ENCODE results near the gene JSRP1.
A peak's percentile ranks its signal among the peaks of the same experiment; 100 is the strongest.

The JSRP1 gene

GRCh38 chr19:2255112-2255845 is 938 bp downstream of the JSRP1 start:
- Histone ChIP-seq H3K36me3 (ENCODE audit: control insufficient read depth, insufficient read depth, low read length) (no peaks in the 10 kb centered on the region), H3K9ac (no peak overlapping the region), H3K79me2 (no peaks in the 10 kb centered on the region), H3K27me3 (ENCODE audit: control insufficient read depth, insufficient read depth, low read length) (peaks cover 12% of the 10 kb centered on the region), H2AFZ (no peak overlapping the region), H3K4me2 (ENCODE audit: low read length) (no peak overlapping the region), H3K4me1 (no peaks in the 10 kb centered on the region), H3K27ac (no peak overlapping the region), H3K9me3 (ENCODE audit: control insufficient read depth, low read length) (no peaks in the 10 kb centered on the region), H3K4me3 (ENCODE audit: low read depth, low read length) (no peak overlapping the region)
- TF ChIP-seq CTCF (IDR thresholded peaks at IDR 0.05): no peak

- Histone ChIP-seq H3K4me1 (no peaks in the 10 kb centered on the region), H2AFZ (no peak overlapping the region), H3K27ac (no peak overlapping the region), H3K4me2 (ENCODE audit: low read length) (no peak overlapping the region), H3K27me3 (ENCODE audit: control insufficient read depth, insufficient read depth, low read length) (peaks cover 14% of the 10 kb centered on the region), H3K9me3 (ENCODE audit: control insufficient read depth, low read length) (no peaks in the 10 kb centered on the region), H3K36me3 (ENCODE audit: control insufficient read depth, insufficient read depth, low read length) (no peaks in the 10 kb centered on the region), H3K79me2 (no peaks in the 10 kb centered on the region), H3K9ac (no peak overlapping the region), H3K4me3 (ENCODE audit: low read depth, low read length) (no peak overlapping the region)
- TF ChIP-seq CTCF (IDR thresholded peaks at IDR 0.05): peak; percentile 21
Observed at GRCh38 chr19:2254064-2254872, 1.9 kb downstream of the JSRP1 start.

- no peak overlapping the region for H3K4me2 ChIP-seq (ENCODE audit: low read length)
- no peak overlapping the region for H2AFZ ChIP-seq
- H3K36me3 ChIP-seq (ENCODE audit: control insufficient read depth, insufficient read depth, low read length): no peaks in the 10 kb centered on the region
- no peak overlapping the region for H3K9ac ChIP-seq
- H3K9me3 ChIP-seq (ENCODE audit: control insufficient read depth, low read length): no peaks in the 10 kb centered on the region
- no peak overlapping the region for H3K27ac ChIP-seq
- peaks cover 14% of the 10 kb centered on the region for H3K27me3 ChIP-seq (ENCODE audit: control insufficient read depth, insufficient read depth, low read length)
- no peak for TF ChIP-seq CTCF (IDR thresholded peaks at IDR 0.05)
- H3K4me1 ChIP-seq: no peaks in the 10 kb centered on the region
- H3K79me2 ChIP-seq: no peaks in the 10 kb centered on the region
- H3K4me3 ChIP-seq (ENCODE audit: low read depth, low read length): no peak overlapping the region
Observed at GRCh38 chr19:2253106-2254063, 2.8 kb downstream of the JSRP1 start.

GRCh38 chr19:2252797-2253105 is 3.5 kb downstream of the JSRP1 start:
- H3K4me3 ChIP-seq (ENCODE audit: low read depth, low read length): no peak overlapping the region
- H3K27me3 ChIP-seq (ENCODE audit: control insufficient read depth, insufficient read depth, low read length): peaks cover 14% of the 10 kb centered on the region
- H3K9ac ChIP-seq: no peak overlapping the region
- no peak overlapping the region for H2AFZ ChIP-seq
- no peaks in the 10 kb centered on the region for H3K36me3 ChIP-seq (ENCODE audit: control insufficient read depth, insufficient read depth, low read length)
- H3K4me1 ChIP-seq: no peaks in the 10 kb centered on the region
- no peak for TF ChIP-seq CTCF (IDR thresholded peaks at IDR 0.05)
- no peaks in the 10 kb centered on the region for H3K9me3 ChIP-seq (ENCODE audit: control insufficient read depth, low read length)
- H3K27ac ChIP-seq: no peak overlapping the region
- H3K4me2 ChIP-seq (ENCODE audit: low read length): no peak overlapping the region
- no peaks in the 10 kb centered on the region for H3K79me2 ChIP-seq

Data from parathyroid adenoma (tissue), 2 donors.